Stimulated activated naive B cell treated with anti-CD40 and anti-IgM and Interleukin-4, amounts not matched to agents 10 μg/mL and 1 μg/mL and 100 μg/mL, for 72 hours (primary cell): Measurements from ENCODE around the gene PHACTR1.
A peak's percentile ranks its signal among the peaks of the same experiment; 100 is the strongest.

Experiments
- ATAC-seq, 2 donors: fragments of 150-1000 bp; cut with Tn5 transposase; replicated peaks; 2 replicates each; pipeline ENCODE4 v1.10.0; 2021; ENCODE audit warnings: moderate library complexity in 1 of 2
- DNase-seq: peaks from one replicate; pipeline ENCODE4 v3.0.0; 2021
- H3K27ac Mint-ChIP-seq: one replicate; pipeline ENCODE4 v1.8.0; 2022; ENCODE audit warnings: mild to moderate bottlenecking, mixed read lengths
- H3K27me3 Mint-ChIP-seq, 2 donors: one replicate each; pipeline ENCODE4 v1.8.0; 2022; ENCODE audit warnings: mixed read lengths in 2 of 2
- H3K36me3 Mint-ChIP-seq, 2 donors: one replicate each; pipeline ENCODE4 v1.8.0; 2022; ENCODE audit warnings: mixed read lengths in 2 of 2, mild to moderate bottlenecking in 1 of 2
- H3K4me1 Mint-ChIP-seq, 2 donors: one replicate each; pipeline ENCODE4 v1.8.0; 2022; ENCODE audit warnings: mixed read lengths in 2 of 2, mild to moderate bottlenecking in 1 of 2
- H3K4me3 Mint-ChIP-seq, 2 donors: one replicate each; pipeline ENCODE4 v1.8.0; 2022; ENCODE audit warnings: mild to moderate bottlenecking in 2 of 2, mixed read lengths in 2 of 2, moderate library complexity in 1 of 2
- H3K9me3 Mint-ChIP-seq, 2 donors: one replicate each; pipeline ENCODE4 v1.8.0; 2022; ENCODE audit warnings: mixed read lengths in 2 of 2, mild to moderate bottlenecking in 1 of 2

Gene PHACTR1

GRCh38 chr6:12832226-12832735 lies 115.7 kb downstream of the PHACTR1 start:
- Mint-ChIP-seq H3K27ac (no peak overlapping the region), H3K27me3 (peaks cover 27 to 34% of the 10 kb centered on the region in 2 donors), H3K9me3 (peaks cover 3 to 7% of the 10 kb centered on the region in 2 donors), H3K4me3 (no peak overlapping the region), H3K36me3 (no peaks in the 10 kb centered on the region), H3K4me1 (no peaks in the 10 kb centered on the region)
- ATAC-seq (no peak), DNase-seq (no peak)

GRCh38 chr6:12836009-12836408 lies 119.4 kb downstream of the PHACTR1 start:
- no peak overlapping the region for H3K4me3 Mint-ChIP-seq
- peaks cover 12% of the 10 kb centered on the region in 2 donors for H3K9me3 Mint-ChIP-seq
- no peaks in the 10 kb centered on the region for H3K4me1 Mint-ChIP-seq
- H3K36me3 Mint-ChIP-seq: no peaks in the 10 kb centered on the region
- DNase-seq (no peak), ATAC-seq (no peak)
- H3K27ac Mint-ChIP-seq: no peak overlapping the region
- peaks cover 21 to 23% of the 10 kb centered on the region in 2 donors for H3K27me3 Mint-ChIP-seq

- H3K4me1 Mint-ChIP-seq: peaks cover 0 to 2% of the 10 kb centered on the region in 2 donors
- no peak for ATAC-seq
- no peak for DNase-seq
- H3K27ac Mint-ChIP-seq: no peak overlapping the region
- H3K36me3 Mint-ChIP-seq: no peaks in the 10 kb centered on the region
- no peak overlapping the region for H3K4me3 Mint-ChIP-seq
- peaks cover 9 to 12% of the 10 kb centered on the region in 2 donors for H3K9me3 Mint-ChIP-seq
- peaks cover 7% of the 10 kb centered on the region in 2 donors for H3K27me3 Mint-ChIP-seq
These were observed 125.1 kb downstream of the PHACTR1 start for GRCh38 chr6:12841619-12842018.

- Mint-ChIP-seq H3K4me1 (peaks cover 0 to 2% of the 10 kb centered on the region in 2 donors), H3K36me3 (no peaks in the 10 kb centered on the region), H3K4me3 (no peak overlapping the region), H3K27me3 (peaks cover 3 to 7% of the 10 kb centered on the region in 2 donors), H3K9me3 (peaks cover 5 to 9% of the 10 kb centered on the region in 2 donors), H3K27ac (no peak overlapping the region)
- DNase-seq (no peak), ATAC-seq (peak; percentile 39 to 64)
These were observed 125.5 kb downstream of the PHACTR1 start for GRCh38 chr6:12842114-12842513.

- Mint-ChIP-seq H3K27ac (no peak overlapping the region), H3K9me3 (peaks cover 5 to 6% of the 10 kb centered on the region in 2 donors), H3K27me3 (peaks cover 3 to 7% of the 10 kb centered on the region in 2 donors)
These were observed 126.1 kb downstream of the PHACTR1 start for GRCh38 chr6:12842658-12843057.

GRCh38 chr6:12844284-12845223 lies 128.0 kb downstream of the PHACTR1 start:
- H3K4me3 Mint-ChIP-seq: no peak overlapping the region

More at GRCh38 chr6:12842658-12843057, 126.1 kb downstream of the PHACTR1 start:
- H3K4me3 Mint-ChIP-seq: no peak overlapping the region
- ATAC-seq (no peak), DNase-seq (no peak)
- no peaks in the 10 kb centered on the region for H3K36me3 Mint-ChIP-seq
- H3K4me1 Mint-ChIP-seq: peaks cover 0 to 2% of the 10 kb centered on the region in 2 donors

GRCh38 chr6:12845224-12846004 lies 128.8 kb downstream of the PHACTR1 start:
- H3K27me3 Mint-ChIP-seq: peaks cover 11% of the 10 kb centered on the region in 2 donors
- peaks cover 0 to 2% of the 10 kb centered on the region in 2 donors for H3K4me1 Mint-ChIP-seq
- H3K27ac Mint-ChIP-seq: no peak overlapping the region

More at GRCh38 chr6:12844284-12845223, 128.0 kb downstream of the PHACTR1 start:
- Mint-ChIP-seq H3K27me3 (peaks cover 7 to 9% of the 10 kb centered on the region in 2 donors), H3K9me3 (no peaks in the 10 kb centered on the region), H3K4me1 (peaks cover 0 to 2% of the 10 kb centered on the region in 2 donors), H3K36me3 (no peaks in the 10 kb centered on the region), H3K27ac (no peak overlapping the region)
- ATAC-seq: no peak
- DNase-seq: no peak

GRCh38 chr6:12848964-12849808 lies 132.6 kb downstream of the PHACTR1 start:
- H3K9me3 Mint-ChIP-seq: peaks cover 0 to 4% of the 10 kb centered on the region in 2 donors
- H3K4me3 Mint-ChIP-seq: no peak overlapping the region
- DNase-seq (no peak), ATAC-seq (no peak)
- H3K36me3 Mint-ChIP-seq: no peaks in the 10 kb centered on the region
- no peaks in the 10 kb centered on the region for H3K4me1 Mint-ChIP-seq
- peaks cover 11 to 19% of the 10 kb centered on the region in 2 donors for H3K27me3 Mint-ChIP-seq
- no peak overlapping the region for H3K27ac Mint-ChIP-seq

More at GRCh38 chr6:12845224-12846004, 128.8 kb downstream of the PHACTR1 start:
- Mint-ChIP-seq H3K36me3 (no peaks in the 10 kb centered on the region), H3K9me3 (no peaks in the 10 kb centered on the region), H3K4me3 (no peak overlapping the region)
- DNase-seq (no peak), ATAC-seq (no peak)

- no peaks in the 10 kb centered on the region for H3K36me3 Mint-ChIP-seq
- DNase-seq (no peak), ATAC-seq (no peak)
- no peak overlapping the region for H3K27ac Mint-ChIP-seq
- H3K4me3 Mint-ChIP-seq: no peak overlapping the region
- peaks cover 11 to 19% of the 10 kb centered on the region in 2 donors for H3K27me3 Mint-ChIP-seq
- H3K9me3 Mint-ChIP-seq: peaks cover 0 to 4% of the 10 kb centered on the region in 2 donors
- H3K4me1 Mint-ChIP-seq: no peaks in the 10 kb centered on the region
These were observed 133.2 kb downstream of the PHACTR1 start for GRCh38 chr6:12849809-12850198.

- Mint-ChIP-seq H3K4me1 (no peaks in the 10 kb centered on the region), H3K9me3 (peaks cover 0 to 4% of the 10 kb centered on the region in 2 donors), H3K36me3 (no peaks in the 10 kb centered on the region), H3K27ac (no peak overlapping the region), H3K4me3 (no peak overlapping the region), H3K27me3 (peaks cover 11 to 19% of the 10 kb centered on the region in 2 donors)
- no peak for ATAC-seq
- DNase-seq: no peak
These were observed 134.6 kb downstream of the PHACTR1 start for GRCh38 chr6:12851123-12851695.

GRCh38 chr6:12861603-12862002 lies 145.0 kb downstream of the PHACTR1 start:
- Mint-ChIP-seq H3K27ac (no peak overlapping the region), H3K4me3 (no peak overlapping the region), H3K27me3 (peaks cover 0 to 5% of the 10 kb centered on the region in 2 donors), H3K9me3 (no peaks in the 10 kb centered on the region), H3K36me3 (no peaks in the 10 kb centered on the region), H3K4me1 (no peaks in the 10 kb centered on the region)
- ATAC-seq (no peak), DNase-seq (no peak)

GRCh38 chr6:12865117-12865516 lies 148.6 kb downstream of the PHACTR1 start:
- Mint-ChIP-seq H3K27ac (no peak overlapping the region), H3K4me1 (no peaks in the 10 kb centered on the region), H3K36me3 (no peaks in the 10 kb centered on the region), H3K4me3 (no peak overlapping the region), H3K9me3 (no peaks in the 10 kb centered on the region), H3K27me3 (no peaks in the 10 kb centered on the region)
- no peak for ATAC-seq
- no peak for DNase-seq

- H3K27me3 Mint-ChIP-seq: no peaks in the 10 kb centered on the region
These were observed 149.2 kb downstream of the PHACTR1 start for GRCh38 chr6:12865671-12866181.

More at GRCh38 chr6:12865671-12866181, 149.2 kb downstream of the PHACTR1 start:
- Mint-ChIP-seq H3K36me3 (no peaks in the 10 kb centered on the region), H3K4me3 (no peak overlapping the region), H3K9me3 (no peaks in the 10 kb centered on the region), H3K4me1 (no peaks in the 10 kb centered on the region), H3K27ac (no peak overlapping the region)
- no peak for ATAC-seq
- DNase-seq: no peak
